ENCODE data around the gene MEGF9. TPM values are rescaled to one million over a fixed set of nuclear protein-coding genes. Genes with fewer than 3 reads are reported as not detected.

Gene MEGF9
- total and polyA plus RNA-seq, 4 donors, result 15.5 to 27.4 (median 19.3) TPM

GRCh38 chr9:120757026-120757913 lies 43.0 kb upstream of the MEGF9 start:
- no peak overlapping the region for H3K9ac ChIP-seq (ENCODE audit: low read depth in 1 of 2, low read length in 2 of 2)
- H3K27ac ChIP-seq (ENCODE audit: low read depth in 1 of 2, low read length in 2 of 2), result no peak overlapping the region
- TF ChIP-seq RXRA (IDR thresholded peaks at IDR 0.05) (no peak), RAD21 (IDR thresholded peaks at IDR 0.05) (no peak), MAX (IDR thresholded peaks at IDR 0.05) (no peak), JUND (IDR thresholded peaks at IDR 0.05) (no peak), HNF4G (IDR thresholded peaks at IDR 0.05) (no peak), TAF1 (conservative IDR thresholded peaks at IDR 0.05) (no peak), HNF4A (conservative IDR thresholded peaks at IDR 0.05) (no peak), ZBTB33 (IDR thresholded peaks at IDR 0.05) (no peak), FOXA1 (IDR thresholded peaks at IDR 0.05) (no peak)
- TF ChIP-seq, protein P1, sequence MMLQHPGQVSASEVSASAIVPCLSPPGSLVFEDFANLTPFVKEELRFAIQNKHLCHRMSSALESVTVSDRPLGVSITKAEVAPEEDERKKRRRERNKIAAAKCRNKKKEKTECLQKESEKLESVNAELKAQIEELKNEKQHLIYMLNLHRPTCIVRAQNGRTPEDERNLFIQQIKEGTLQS (IDR thresholded peaks at IDR 0.05), result no peak
- peaks cover 0 to 14% (median 0%) of the 10 kb centered on the region in 4 donors for H3K36me3 ChIP-seq (ENCODE audit: control insufficient read depth in 4 of 4, insufficient read depth in 3 of 4, low read depth in 1 of 4, low read length in 3 of 4)
- 71% methylated on average over 6 of the region's 6 CpGs for WGBS
- H3K9me3 ChIP-seq (ENCODE audit: control insufficient read depth in 4 of 4, low read length in 3 of 4), result no peaks in the 10 kb centered on the region
- DNase-seq (ENCODE audit: low spot score), result no peak
- H3K27me3 ChIP-seq (ENCODE audit: control insufficient read depth in 4 of 4, insufficient read depth in 4 of 4, low read length in 3 of 4), result no peaks in the 10 kb centered on the region
- H3K4me1 ChIP-seq (ENCODE audit: control insufficient read depth in 4 of 4, insufficient read depth in 4 of 4, low read length in 3 of 4), result peaks cover 0 to 12% (median 3%) of the 10 kb centered on the region in 4 donors
- no peak overlapping the region for H3K4me3 ChIP-seq (ENCODE audit: low read depth in 1 of 3, low read length in 3 of 3)

DNA sequence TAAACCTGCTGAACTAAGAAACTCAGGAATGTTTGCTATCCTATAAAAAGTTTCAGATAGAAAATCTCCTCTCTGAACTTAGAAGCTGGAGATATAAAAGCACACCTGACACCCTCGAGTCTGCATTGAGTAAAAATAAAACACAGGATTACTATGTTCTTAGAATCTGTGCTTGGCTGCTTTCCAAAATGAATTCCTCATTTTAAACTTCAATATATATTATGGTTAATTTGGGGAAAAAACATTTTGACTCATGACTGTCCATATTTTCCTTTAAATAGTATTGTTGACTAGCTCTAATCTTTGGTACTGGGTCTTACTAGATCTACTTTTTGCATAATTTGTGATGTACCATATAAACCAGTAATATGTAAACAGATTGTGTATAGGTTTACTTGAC lies 42.3 kb upstream of the MEGF9 start:
- Histone ChIP-seq H3K27ac (ENCODE audit: low read depth in 1 of 2, low read length in 2 of 2) (no peak overlapping the region), H3K27me3 (ENCODE audit: control insufficient read depth in 4 of 4, insufficient read depth in 4 of 4, low read length in 3 of 4) (no peaks in the 10 kb centered on the region), H3K4me3 (ENCODE audit: low read depth in 1 of 3, low read length in 3 of 3) (no peak overlapping the region), H3K36me3 (ENCODE audit: control insufficient read depth in 4 of 4, insufficient read depth in 3 of 4, low read depth in 1 of 4, low read length in 3 of 4) (peaks cover 0 to 11% (median 0%) of the 10 kb centered on the region in 4 donors), H3K9me3 (ENCODE audit: control insufficient read depth in 4 of 4, low read length in 3 of 4) (no peaks in the 10 kb centered on the region), H3K9ac (ENCODE audit: low read depth in 1 of 2, low read length in 2 of 2) (no peak overlapping the region), H3K4me1 (ENCODE audit: control insufficient read depth in 4 of 4, insufficient read depth in 4 of 4, low read length in 3 of 4) (peaks cover 0 to 12% (median 3%) of the 10 kb centered on the region in 4 donors)
- no peak for DNase-seq (ENCODE audit: low spot score)
- 11% methylated on average over 1 of the region's 1 CpG for WGBS
- no peak for TF ChIP-seq EGR1 (IDR thresholded peaks at IDR 0.05; ENCODE audit: low read depth in 2 of 2)

DNA sequence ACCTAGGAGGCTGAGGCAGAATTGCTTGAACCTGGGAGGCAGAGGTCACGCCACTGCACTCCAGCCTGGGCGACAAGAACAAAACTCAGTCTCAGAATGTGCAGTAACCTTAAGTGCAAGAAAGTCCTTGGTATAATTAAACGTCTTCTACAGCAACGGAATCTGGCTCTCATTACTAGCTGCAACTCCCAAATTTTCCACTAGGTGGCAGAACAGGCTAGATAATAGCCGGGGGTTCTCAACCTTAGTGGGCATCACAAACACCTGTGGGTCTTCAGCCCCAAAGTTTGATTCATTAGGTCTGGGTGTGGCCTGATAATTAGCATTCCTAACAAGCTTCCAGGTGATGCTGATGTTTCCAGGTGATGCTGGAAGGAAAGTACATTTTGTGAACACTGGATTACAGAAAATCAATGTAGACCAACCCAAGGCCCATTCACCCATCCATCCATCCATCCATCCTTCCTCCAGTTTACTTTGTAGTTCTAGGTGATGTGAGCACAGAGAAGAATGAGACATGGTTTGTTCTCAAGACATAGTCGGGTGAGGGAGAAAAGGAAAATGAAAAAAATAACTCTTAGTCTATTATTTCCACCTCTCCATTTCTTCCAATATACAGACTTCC lies 41.7 kb upstream of the MEGF9 start:
- peak; percentile 79 for DNase-seq (ENCODE audit: low spot score)

More for the DNA sequence above, 41.7 kb upstream of the MEGF9 start:
- Histone ChIP-seq H3K4me3 (ENCODE audit: low read depth in 1 of 3, low read length in 3 of 3) (no peak overlapping the region), H3K4me1 (ENCODE audit: control insufficient read depth in 4 of 4, insufficient read depth in 4 of 4, low read length in 3 of 4) (peaks cover 0 to 12% (median 3%) of the 10 kb centered on the region in 4 donors), H3K9ac (ENCODE audit: low read depth in 1 of 2, low read length in 2 of 2) (no peak overlapping the region), H3K27ac (ENCODE audit: low read depth in 1 of 2, low read length in 2 of 2) (no peak overlapping the region), H3K27me3 (ENCODE audit: control insufficient read depth in 4 of 4, insufficient read depth in 4 of 4, low read length in 3 of 4) (no peaks in the 10 kb centered on the region), H3K9me3 (ENCODE audit: control insufficient read depth in 4 of 4, low read length in 3 of 4) (no peaks in the 10 kb centered on the region), H3K36me3 (ENCODE audit: control insufficient read depth in 4 of 4, insufficient read depth in 3 of 4, low read depth in 1 of 4, low read length in 3 of 4) (peaks cover 0 to 4% (median 0%) of the 10 kb centered on the region in 4 donors)
- TF ChIP-seq FOXA2 (IDR thresholded peaks at IDR 0.05) (no peak), RAD21 (IDR thresholded peaks at IDR 0.05) (peak; percentile 95 to 96), CTCF (IDR thresholded peaks at IDR 0.05; ENCODE audit: low read depth, low read length, missing input control) (peak; percentile 92), ZBTB33 (IDR thresholded peaks at IDR 0.05) (no peak)
- 16% methylated on average over 6 of the region's 6 CpGs for WGBS
